Activated CD8-positive, alpha-beta T cell treated with anti-CD3 and anti-CD28 coated beads for 36 hours (primary cell): ENCODE measurements around the gene ABCA6. TPM values are rescaled to one million over a fixed set of nuclear protein-coding genes. Genes with fewer than 3 reads are reported as not detected.

Experiments
- ATAC-seq: fragments of 200-7000 bp; cut with Tn5 transposase; one replicate; pipeline ENCODE4 v1.10.0; 2021; ENCODE audit warnings: mild to moderate bottlenecking, moderate library complexity
- CTCF ChIA-PET: fragments of 350-600 bp; sonication (Branson Sonifier 250); formaldehyde crosslinking; loops from one replicate; lab custom pipeline; 2021; ENCODE audit warnings: antibody characterized with exemption; lab: Charles Lee
- POLR2A ChIA-PET: fragments of 350-600 bp; sonication (Branson Sonifier 250); formaldehyde crosslinking; loops from one replicate; lab custom pipeline; 2021; ENCODE audit warnings: antibody characterized with exemption; lab: Charles Lee
- DNase-seq: peaks from one replicate; pipeline ENCODE4 v3.0.0-alpha.2; 2020
- H3K27ac Mint-ChIP-seq: one replicate; pipeline ENCODE4 v1.8.0; 2021; ENCODE audit warnings: mild to moderate bottlenecking, mixed read lengths
- H3K27me3 Mint-ChIP-seq: one replicate; pipeline ENCODE4 v1.8.0; 2021; ENCODE audit warnings: mixed read lengths
- H3K36me3 Mint-ChIP-seq: one replicate; pipeline ENCODE4 v1.8.0; 2021; ENCODE audit warnings: low read depth, mixed read lengths
- H3K4me1 Mint-ChIP-seq: one replicate; pipeline ENCODE4 v1.8.0; 2021; ENCODE audit warnings: low read depth, mixed read lengths
- H3K4me3 Mint-ChIP-seq: one replicate; pipeline ENCODE4 v1.8.0; 2021; ENCODE audit warnings: mild to moderate bottlenecking, moderate library complexity, mixed read lengths
- H3K9me3 Mint-ChIP-seq: one replicate; pipeline ENCODE4 v1.8.0; 2021; ENCODE audit warnings: mixed read lengths
- CTCF ChIP-seq: fragments of 200-600 bp; IDR thresholded peaks from one replicate; pipeline ENCODE4 v1.8.0; 2022; ENCODE audit warnings: antibody characterized with exemption, mild to moderate bottlenecking
- intact Hi-C: fragments of 100-400 bp; cut with micrococcal nuclease; formaldehyde crosslinking; loops from one replicate; pipeline ENCODE4 v1.10.0; 2022
- total RNA-seq, 2 experiments: library from RNA; stranded (reverse); gene quantifications; one replicate each; pipeline ENCODE4 v1.2.3, GENCODE V29; 2021

Gene ABCA6
- total RNA-seq, 2 experiments from 2014 or later: not detected

GRCh38 chr17:69067274-69068047 lies 74.2 kb downstream of the ABCA6 start:
- peaks cover 26% of the 10 kb centered on the region for H3K4me1 Mint-ChIP-seq
- no peak for TF ChIP-seq CTCF
- DNase-seq (no peak), ATAC-seq (no peak)
- intact Hi-C loops: no loop called here
- H3K27ac Mint-ChIP-seq: no peak overlapping the region
- ChIA-PET CTCF (interaction anchor here (1.0 kb wide), 1 partner anchor 10 kb away, joined by 3 read pairs; no protein-coding TSS in a partner anchor), POLR2A (no interaction called here)
- no peaks in the 10 kb centered on the region for H3K9me3 Mint-ChIP-seq
- peaks cover 3% of the 10 kb centered on the region for H3K27me3 Mint-ChIP-seq
- H3K4me3 Mint-ChIP-seq: no peak overlapping the region
- H3K36me3 Mint-ChIP-seq: no peaks in the 10 kb centered on the region

GRCh38 chr17:69066482-69066881 lies 75.2 kb downstream of the ABCA6 start:
- Mint-ChIP-seq H3K36me3 (no peaks in the 10 kb centered on the region), H3K4me1 (peaks cover 26% of the 10 kb centered on the region), H3K27ac (no peak overlapping the region), H3K4me3 (no peak overlapping the region), H3K27me3 (peaks cover 3% of the 10 kb centered on the region), H3K9me3 (no peaks in the 10 kb centered on the region)
- DNase-seq (no peak), ATAC-seq (no peak)
- intact Hi-C loops: no loop called here
- POLR2A ChIA-PET: no interaction called here
- no peak for TF ChIP-seq CTCF
- CTCF ChIA-PET: interaction anchor here (1.0 kb wide), 1 partner anchor 9 kb away, joined by 3 read pairs; no protein-coding TSS in a partner anchor

GRCh38 chr17:69065113-69065512 lies 76.6 kb downstream of the ABCA6 start:
- intact Hi-C loops: no loop called here
- POLR2A ChIA-PET: no interaction called here

GRCh38 chr17:69064476-69064875 lies 77.2 kb downstream of the ABCA6 start:
- H3K9me3 Mint-ChIP-seq: no peaks in the 10 kb centered on the region
- peaks cover 3% of the 10 kb centered on the region for H3K27me3 Mint-ChIP-seq
- no peak for TF ChIP-seq CTCF
- ATAC-seq (no peak), DNase-seq (no peak)
- H3K27ac Mint-ChIP-seq: no peak overlapping the region
- POLR2A ChIA-PET: no interaction called here
- CTCF ChIA-PET: no interaction called here
- H3K36me3 Mint-ChIP-seq: no peaks in the 10 kb centered on the region
- peaks cover 17% of the 10 kb centered on the region for H3K4me1 Mint-ChIP-seq
- no peak overlapping the region for H3K4me3 Mint-ChIP-seq
- intact Hi-C loops: no loop called here

More at GRCh38 chr17:69065113-69065512, 76.6 kb downstream of the ABCA6 start:
- TF ChIP-seq CTCF: no peak
- ATAC-seq (no peak), DNase-seq (no peak)
- CTCF ChIA-PET: no interaction called here
- no peaks in the 10 kb centered on the region for H3K9me3 Mint-ChIP-seq
- H3K4me1 Mint-ChIP-seq: peaks cover 17% of the 10 kb centered on the region
- H3K27me3 Mint-ChIP-seq: peaks cover 3% of the 10 kb centered on the region
- H3K4me3 Mint-ChIP-seq: no peak overlapping the region
- no peaks in the 10 kb centered on the region for H3K36me3 Mint-ChIP-seq
- no peak overlapping the region for H3K27ac Mint-ChIP-seq

- TF ChIP-seq CTCF: no peak
- H3K36me3 Mint-ChIP-seq: no peaks in the 10 kb centered on the region
- intact Hi-C loops: no loop called here
- ATAC-seq (no peak), DNase-seq (no peak)
- no peaks in the 10 kb centered on the region for H3K9me3 Mint-ChIP-seq
- POLR2A ChIA-PET: no interaction called here
- peaks cover 17% of the 10 kb centered on the region for H3K4me1 Mint-ChIP-seq
- CTCF ChIA-PET: no interaction called here
- no peak overlapping the region for H3K4me3 Mint-ChIP-seq
- H3K27ac Mint-ChIP-seq: no peak overlapping the region
- H3K27me3 Mint-ChIP-seq: peaks cover 3% of the 10 kb centered on the region
Measured at GRCh38 chr17:69064001-69064400, 77.7 kb downstream of the ABCA6 start.
